HEK293 (cell line): ENCODE data around the gene JCHAIN.
A peak's percentile ranks its signal among the peaks of the same experiment; 100 is the strongest.

Source experiments
- CTCF ChIA-PET: fragments of 350-600 bp; formaldehyde crosslinking; extraction: SDS; loops from one replicate; lab custom pipeline; 2021; ENCODE audit warnings: antibody characterized with exemption; lab: Yijun Ruan, JAX
- POLR2A ChIA-PET: fragments of 300-600 bp; formaldehyde crosslinking; extraction: SDS; loops from one replicate; lab custom pipeline; 2020; ENCODE audit warnings: antibody characterized with exemption, inconsistent platforms; lab: Yijun Ruan, JAX
- H3K27ac ChIP-seq: fragments of 200-500 bp; sonication (Bioruptor generic); 2 replicates; pipeline ENCODE4 v1.5.1; 2014; ENCODE audit warnings: low read depth, low read length, control low read depth, inconsistent platforms; ENCODE audit errors: extremely low read depth
- H3K36me3 ChIP-seq, 2 experiments: fragments of 200-500 bp in 1 of 2; sonication (Bioruptor generic) in 1 of 2; 1 replicate in 1 of 2; 2 replicates in 1 of 2; pipeline ENCODE4 v1.5.1; 2014 to 2017; ENCODE audit warnings: inconsistent platforms in 2 of 2, low read length in 2 of 2; ENCODE audit not compliant: control insufficient read depth in 2 of 2, insufficient read depth in 1 of 2
- H3K4me1 ChIP-seq: fragments of 200-500 bp; sonication (Bioruptor generic); 2 replicates; pipeline ENCODE4 v1.5.1; 2014; ENCODE audit warnings: mild to moderate bottlenecking, low read length, inconsistent platforms; ENCODE audit not compliant: control insufficient read depth, insufficient read depth
- H3K4me3 ChIP-seq: 2 replicates; pipeline ENCODE4 v1.5.1; 2011; ENCODE audit warnings: low read depth, mild to moderate bottlenecking, control low read depth, low read length, moderate library complexity
- H3K9me3 ChIP-seq: fragments of 200-500 bp; sonication (Bioruptor generic); 2 replicates; pipeline ENCODE4 v1.5.1; 2014; ENCODE audit warnings: low read depth, low read length, inconsistent platforms; ENCODE audit not compliant: control insufficient read depth, insufficient read depth
- BCL11A ChIP-seq: fragments of 450-650 bp; formaldehyde crosslinking; IDR thresholded peaks from 2 replicates; pipeline ENCODE4 v1.5.1; 2016; ENCODE audit warnings: low read depth, missing biosample characterization, missing genetic modification characterization
- KLF1 ChIP-seq: fragments of 450-650 bp; formaldehyde crosslinking; IDR thresholded peaks from 2 replicates; pipeline ENCODE4 v1.5.1; 2016; ENCODE audit warnings: missing biosample characterization, missing genetic modification characterization
- PRDM1 ChIP-seq: fragments of 450-650 bp; formaldehyde crosslinking; IDR thresholded peaks from 2 replicates; pipeline ENCODE4; 2016; ENCODE audit warnings: missing biosample characterization, missing genetic modification characterization
- ZNF121 ChIP-seq: fragments of 450-650 bp; formaldehyde crosslinking; IDR thresholded peaks from 2 replicates; pipeline ENCODE4 v1.5.1; 2016; ENCODE audit warnings: missing biosample characterization, missing genetic modification characterization
- ZNF140 ChIP-seq: fragments of 450-650 bp; formaldehyde crosslinking; IDR thresholded peaks from 2 replicates; pipeline ENCODE4 v1.5.1; 2016; ENCODE audit warnings: missing biosample characterization, missing genetic modification characterization
- ZNF155 ChIP-seq: fragments of 450-650 bp; formaldehyde crosslinking; IDR thresholded peaks from 2 replicates; pipeline ENCODE4 v1.5.1; 2016; ENCODE audit warnings: missing biosample characterization, missing genetic modification characterization
- ZNF184 ChIP-seq: fragments of 450-650 bp; IDR thresholded peaks from 2 replicates; pipeline ENCODE4 v1.5.1; 2018; ENCODE audit warnings: missing biosample characterization, mild to moderate bottlenecking, missing genetic modification characterization
- ZNF2 ChIP-seq: fragments of 450-650 bp; formaldehyde crosslinking; IDR thresholded peaks from 2 replicates; pipeline ENCODE4 v1.5.1; 2016; ENCODE audit warnings: missing biosample characterization, missing genetic modification characterization
- ZNF202 ChIP-seq: fragments of 450-650 bp; formaldehyde crosslinking; IDR thresholded peaks from 2 replicates; pipeline ENCODE4 v1.5.1; 2016; ENCODE audit warnings: missing biosample characterization, missing genetic modification characterization, borderline replicate concordance
- ZNF311 ChIP-seq: fragments of 450-650 bp; formaldehyde crosslinking; IDR thresholded peaks from 2 replicates; pipeline ENCODE4 v1.5.1; 2017; ENCODE audit warnings: missing biosample characterization, missing genetic modification characterization, borderline replicate concordance
- ZNF335 ChIP-seq: fragments of 450-650 bp; formaldehyde crosslinking; conservative IDR thresholded peaks from 2 replicates; pipeline ENCODE4 v1.5.1; 2016; ENCODE audit warnings: missing biosample characterization, missing genetic modification characterization
- ZNF366 ChIP-seq: fragments of 450-650 bp; formaldehyde crosslinking; conservative IDR thresholded peaks from 2 replicates; pipeline ENCODE4 v1.5.1; 2016; ENCODE audit warnings: missing biosample characterization, missing genetic modification characterization
- ZNF394 ChIP-seq: fragments of 450-650 bp; formaldehyde crosslinking; IDR thresholded peaks from 2 replicates; pipeline ENCODE4 v1.5.1; 2016; ENCODE audit warnings: missing biosample characterization, missing genetic modification characterization, mild to moderate bottlenecking, moderate library complexity, borderline replicate concordance
- ZNF513 ChIP-seq: fragments of 450-650 bp; IDR thresholded peaks from 2 replicates; pipeline ENCODE4 v1.5.1; 2018; ENCODE audit warnings: missing biosample characterization, missing genetic modification characterization
- ZNF530 ChIP-seq: fragments of 450-650 bp; formaldehyde crosslinking; IDR thresholded peaks from 2 replicates; pipeline ENCODE4 v1.5.1; 2016; ENCODE audit warnings: low read depth, missing biosample characterization, missing genetic modification characterization
- ZNF660 ChIP-seq: fragments of 450-650 bp; IDR thresholded peaks from 2 replicates; pipeline ENCODE4 v1.5.1; 2018; ENCODE audit warnings: missing biosample characterization, mild to moderate bottlenecking, missing genetic modification characterization
- ZNF664 ChIP-seq: fragments of 450-650 bp; formaldehyde crosslinking; IDR thresholded peaks from 2 replicates; pipeline ENCODE4 v1.5.1; 2016; ENCODE audit warnings: missing biosample characterization, missing genetic modification characterization
- ZNF747 ChIP-seq: fragments of 450-650 bp; formaldehyde crosslinking; IDR thresholded peaks from 2 replicates; pipeline ENCODE4 v1.5.1; 2016; ENCODE audit warnings: missing biosample characterization, missing genetic modification characterization
- ZNF792 ChIP-seq: fragments of 450-650 bp; formaldehyde crosslinking; IDR thresholded peaks from 2 replicates; pipeline ENCODE4 v1.5.1; 2016; ENCODE audit warnings: missing biosample characterization, missing genetic modification characterization
- ZSCAN30 ChIP-seq: fragments of 450-650 bp; IDR thresholded peaks from 2 replicates; pipeline ENCODE4 v1.5.1; 2018; ENCODE audit warnings: missing biosample characterization, mild to moderate bottlenecking, missing genetic modification characterization, moderate library complexity
- TF ChIP-seq, protein P1 (sequence below): fragments of 450-650 bp; formaldehyde crosslinking; IDR thresholded peaks from 2 replicates; pipeline ENCODE4 v1.5.1; 2017; ENCODE audit warnings: missing biosample characterization, missing genetic modification characterization
- TF ChIP-seq, protein P2 (sequence below): fragments of 450-650 bp; formaldehyde crosslinking; IDR thresholded peaks from 2 replicates; pipeline ENCODE4 v1.5.1; 2016; ENCODE audit warnings: missing biosample characterization, missing genetic modification characterization, borderline replicate concordance
- TF ChIP-seq, protein P3 (sequence below): fragments of 450-650 bp; formaldehyde crosslinking; IDR thresholded peaks from 2 replicates; pipeline ENCODE4 v1.5.1; 2016; ENCODE audit warnings: missing biosample characterization, missing genetic modification characterization, low read depth

The JCHAIN gene

DNA sequence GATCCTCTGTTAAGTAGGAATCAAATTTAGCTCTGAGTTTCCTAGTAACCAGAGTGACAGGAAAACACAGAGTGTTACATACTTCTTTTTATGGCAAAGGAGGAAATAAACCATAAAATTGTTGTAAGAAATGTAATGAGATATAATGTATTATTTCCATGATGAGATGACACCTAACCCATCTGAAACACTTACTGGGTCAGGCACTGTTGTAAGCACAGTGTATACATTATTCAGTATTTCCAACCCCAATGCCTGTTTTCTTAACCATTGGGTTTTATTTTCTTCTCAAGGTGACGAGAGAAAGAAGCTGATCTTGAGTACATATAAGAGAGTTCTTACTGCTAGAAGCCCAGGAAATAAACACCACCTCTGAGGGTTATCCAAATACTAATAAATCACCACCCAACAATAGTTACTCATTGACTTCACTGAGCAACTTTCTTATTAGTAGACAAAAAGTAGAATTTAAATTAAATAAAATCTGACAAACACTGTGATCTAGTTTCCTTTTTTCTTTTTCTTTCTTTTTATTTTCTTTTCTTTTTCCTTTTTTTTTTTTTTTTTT is 42.0 kb downstream of the JCHAIN start (continued):
- TF ChIP-seq, protein P1, sequence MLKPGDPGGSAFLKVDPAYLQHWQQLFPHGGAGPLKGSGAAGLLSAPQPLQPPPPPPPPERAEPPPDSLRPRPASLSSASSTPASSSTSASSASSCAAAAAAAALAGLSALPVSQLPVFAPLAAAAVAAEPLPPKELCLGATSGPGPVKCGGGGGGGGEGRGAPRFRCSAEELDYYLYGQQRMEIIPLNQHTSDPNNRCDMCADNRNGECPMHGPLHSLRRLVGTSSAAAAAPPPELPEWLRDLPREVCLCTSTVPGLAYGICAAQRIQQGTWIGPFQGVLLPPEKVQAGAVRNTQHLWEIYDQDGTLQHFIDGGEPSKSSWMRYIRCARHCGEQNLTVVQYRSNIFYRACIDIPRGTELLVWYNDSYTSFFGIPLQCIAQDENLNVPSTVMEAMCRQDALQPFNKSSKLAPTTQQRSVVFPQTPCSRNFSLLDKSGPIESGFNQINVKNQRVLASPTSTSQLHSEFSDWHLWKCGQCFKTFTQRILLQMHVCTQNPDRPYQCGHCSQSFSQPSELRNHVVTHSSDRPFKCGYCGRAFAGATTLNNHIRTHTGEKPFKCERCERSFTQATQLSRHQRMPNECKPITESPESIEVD (tag by site-specific recombination): 0 out of 2 replicates have a peak, but pooled peaks have one; percentile 11

DNA sequence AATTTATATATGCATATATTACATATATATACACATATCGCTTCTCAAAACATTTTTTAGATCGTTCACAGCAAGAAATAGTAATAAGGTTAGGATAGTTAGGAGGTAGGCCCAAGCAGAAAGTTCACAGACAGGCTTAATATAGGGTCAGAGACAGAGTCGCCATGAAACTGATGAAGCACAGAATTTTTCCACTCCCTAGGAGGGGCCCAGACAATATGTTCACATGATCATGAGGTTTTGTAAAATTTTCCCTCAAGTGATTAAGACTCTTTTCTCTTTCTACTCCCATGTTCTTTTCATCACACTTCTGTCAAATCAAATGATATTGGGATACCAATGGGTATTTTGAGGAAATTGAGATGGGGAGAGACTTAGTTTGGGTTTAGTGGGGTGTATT is 43.0 kb downstream of the JCHAIN start:
- H3K4me1 ChIP-seq: no peaks in the 10 kb centered on the region
- ChIA-PET CTCF (interaction anchor here (0.7 kb wide), 1 partner anchor 21 kb away, joined by 5 read pairs; no protein-coding TSS in a partner anchor), POLR2A (interaction anchor here (0.6 kb wide), 1 partner anchor 60 kb away, joined by 5 read pairs; no protein-coding TSS in a partner anchor)
- no peak overlapping the region for H3K4me3 ChIP-seq
- no peaks in the 10 kb centered on the region for H3K36me3 ChIP-seq
- H3K9me3 ChIP-seq: no peaks in the 10 kb centered on the region
- H3K27ac ChIP-seq: no peak overlapping the region
- TF ChIP-seq ZNF530 (no peak), ZNF792 (tag by site-specific recombination) (no peak)

DNA sequence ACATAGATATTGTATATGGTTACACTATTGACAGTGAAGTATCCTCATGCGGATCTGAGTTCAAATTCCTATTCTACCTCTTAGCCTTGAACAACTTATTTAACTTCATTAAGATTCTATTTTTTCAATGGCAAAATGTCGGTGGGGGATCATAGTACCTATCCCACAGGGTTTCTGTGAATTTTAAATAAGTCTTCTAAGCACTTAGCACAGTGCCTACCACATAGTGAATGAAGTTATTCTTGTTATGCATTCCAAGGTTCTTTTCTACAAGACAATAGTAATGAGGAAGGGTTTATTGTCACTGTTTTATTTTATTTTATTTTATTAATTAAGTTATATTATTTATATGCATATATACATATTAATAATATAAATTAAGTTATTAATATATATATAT is 46.5 kb downstream of the JCHAIN start:
- TF ChIP-seq ZNF155: no peak
- no peak for TF ChIP-seq ZNF747 (tag by site-specific recombination)
- TF ChIP-seq ZNF394: no peak
- no peak for TF ChIP-seq ZNF140 (tag by site-specific recombination)
- TF ChIP-seq KLF1: no peak
- no peak for TF ChIP-seq BCL11A (tag by site-specific recombination)
- no peak overlapping the region for H3K27ac ChIP-seq
- H3K4me1 ChIP-seq: no peaks in the 10 kb centered on the region
- ChIA-PET POLR2A (no interaction called here), CTCF (no interaction called here)
- H3K4me3 ChIP-seq: no peak overlapping the region
- H3K36me3 ChIP-seq: no peaks in the 10 kb centered on the region
- no peaks in the 10 kb centered on the region for H3K9me3 ChIP-seq

- no peaks in the 10 kb centered on the region for H3K36me3 ChIP-seq
- H3K4me3 ChIP-seq: no peak overlapping the region
- H3K27ac ChIP-seq: no peak overlapping the region
- CTCF ChIA-PET: no interaction called here
- POLR2A ChIA-PET: no interaction called here
- no peaks in the 10 kb centered on the region for H3K4me1 ChIP-seq
- TF ChIP-seq ZNF202 (tag by site-specific recombination) (no peak), ZNF366 (tag by site-specific recombination) (no peak), ZNF311 (tag by site-specific recombination) (no peak), ZNF2 (tag by site-specific recombination) (no peak), ZNF121 (no peak), ZNF664 (tag by site-specific recombination) (no peak), PRDM1 (tag by site-specific recombination) (no peak), ZNF184 (tag by site-specific recombination) (no peak), ZNF335 (tag by site-specific recombination) (no peak), ZSCAN30 (tag by site-specific recombination) (no peak), ZNF394 (no peak), ZNF513 (no peak), ZNF747 (tag by site-specific recombination) (no peak), ZNF660 (tag by site-specific recombination) (no peak)
- TF ChIP-seq, protein P2, sequence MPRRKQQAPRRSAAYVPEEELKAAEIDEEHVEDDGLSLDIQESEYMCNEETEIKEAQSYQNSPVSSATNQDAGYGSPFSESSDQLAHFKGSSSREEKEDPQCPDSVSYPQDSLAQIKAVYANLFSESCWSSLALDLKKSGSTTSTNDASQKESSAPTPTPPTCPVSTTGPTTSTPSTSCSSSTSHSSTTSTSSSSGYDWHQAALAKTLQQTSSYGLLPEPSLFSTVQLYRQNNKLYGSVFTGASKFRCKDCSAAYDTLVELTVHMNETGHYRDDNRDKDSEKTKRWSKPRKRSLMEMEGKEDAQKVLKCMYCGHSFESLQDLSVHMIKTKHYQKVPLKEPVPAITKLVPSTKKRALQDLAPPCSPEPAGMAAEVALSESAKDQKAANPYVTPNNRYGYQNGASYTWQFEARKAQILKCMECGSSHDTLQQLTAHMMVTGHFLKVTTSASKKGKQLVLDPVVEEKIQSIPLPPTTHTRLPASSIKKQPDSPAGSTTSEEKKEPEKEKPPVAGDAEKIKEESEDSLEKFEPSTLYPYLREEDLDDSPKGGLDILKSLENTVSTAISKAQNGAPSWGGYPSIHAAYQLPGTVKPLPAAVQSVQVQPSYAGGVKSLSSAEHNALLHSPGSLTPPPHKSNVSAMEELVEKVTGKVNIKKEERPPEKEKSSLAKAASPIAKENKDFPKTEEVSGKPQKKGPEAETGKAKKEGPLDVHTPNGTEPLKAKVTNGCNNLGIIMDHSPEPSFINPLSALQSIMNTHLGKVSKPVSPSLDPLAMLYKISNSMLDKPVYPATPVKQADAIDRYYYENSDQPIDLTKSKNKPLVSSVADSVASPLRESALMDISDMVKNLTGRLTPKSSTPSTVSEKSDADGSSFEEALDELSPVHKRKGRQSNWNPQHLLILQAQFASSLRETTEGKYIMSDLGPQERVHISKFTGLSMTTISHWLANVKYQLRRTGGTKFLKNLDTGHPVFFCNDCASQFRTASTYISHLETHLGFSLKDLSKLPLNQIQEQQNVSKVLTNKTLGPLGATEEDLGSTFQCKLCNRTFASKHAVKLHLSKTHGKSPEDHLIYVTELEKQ (tag by site-specific recombination): no peak
- TF ChIP-seq, protein P3, sequence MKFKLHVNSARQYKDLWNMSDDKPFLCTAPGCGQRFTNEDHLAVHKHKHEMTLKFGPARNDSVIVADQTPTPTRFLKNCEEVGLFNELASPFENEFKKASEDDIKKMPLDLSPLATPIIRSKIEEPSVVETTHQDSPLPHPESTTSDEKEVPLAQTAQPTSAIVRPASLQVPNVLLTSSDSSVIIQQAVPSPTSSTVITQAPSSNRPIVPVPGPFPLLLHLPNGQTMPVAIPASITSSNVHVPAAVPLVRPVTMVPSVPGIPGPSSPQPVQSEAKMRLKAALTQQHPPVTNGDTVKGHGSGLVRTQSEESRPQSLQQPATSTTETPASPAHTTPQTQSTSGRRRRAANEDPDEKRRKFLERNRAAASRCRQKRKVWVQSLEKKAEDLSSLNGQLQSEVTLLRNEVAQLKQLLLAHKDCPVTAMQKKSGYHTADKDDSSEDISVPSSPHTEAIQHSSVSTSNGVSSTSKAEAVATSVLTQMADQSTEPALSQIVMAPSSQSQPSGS (tag by site-specific recombination): no peak
- H3K9me3 ChIP-seq: no peaks in the 10 kb centered on the region
Measured at GRCh38 chr4:70619288-70619687, 47.0 kb downstream of the JCHAIN start.
